OCI-LY7 (cell line): ENCODE data around the gene BICC1. TPM values are rescaled to one million over a fixed set of nuclear protein-coding genes. Genes with fewer than 3 reads are reported as not detected.

Experiments
- BruUV-seq: library from RNA; stranded (reverse); fragments of 400-500 nt; replicated peaks from 2 replicates; lab custom pipeline; 2021; lab: Mats Ljungman, UMichigan
- CTCF ChIA-PET: fragments of 300-600 bp; sonication (Branson Sonifier 250); formaldehyde crosslinking; loops from one replicate; lab custom pipeline; 2022; ENCODE audit warnings: antibody characterized with exemption; ENCODE audit not compliant: unreplicated experiment; lab: Charles Lee
- POLR2A ChIA-PET: fragments of 300-600 bp; sonication (Branson Sonifier 250); formaldehyde crosslinking; loops from one replicate; lab custom pipeline; 2022; ENCODE audit warnings: antibody characterized with exemption; lab: Charles Lee
- DNase-seq: peaks from one replicate; pipeline ENCODE4 v3.0.0-alpha.2; 2015; ENCODE audit warnings: low spot score
- H2AFZ ChIP-seq: fragments of 200-600 bp; sonication (generic), shearing (Covaris generic); 2 replicates; pipeline ENCODE4 v1.6.1; 2014; ENCODE audit warnings: mild to moderate bottlenecking, antibody characterized with exemption, low read length, moderate library complexity
- H3K27ac ChIP-seq: fragments of 200-600 bp; sonication (generic); 2 replicates; pipeline ENCODE4 v1.5.1; 2014; ENCODE audit warnings: mixed run types, low read depth, mild to moderate bottlenecking, moderate library complexity, low read length, inconsistent platforms; ENCODE audit not compliant: poor library complexity, severe bottlenecking
- H3K36me3 ChIP-seq: fragments of 200-600 bp; sonication (generic); 2 replicates; pipeline ENCODE4 v1.6.1; 2014; ENCODE audit warnings: mild to moderate bottlenecking, antibody characterized with exemption, low read length, moderate library complexity, mixed read lengths; ENCODE audit not compliant: insufficient read depth
- H3K4me1 ChIP-seq: fragments of 200-600 bp; sonication (generic); 2 replicates; pipeline ENCODE4 v1.5.1; 2014; ENCODE audit warnings: mild to moderate bottlenecking, low read length; ENCODE audit not compliant: insufficient read depth, poor library complexity, severe bottlenecking
- H3K4me2 ChIP-seq: fragments of 200-600 bp; sonication (generic); 2 replicates; pipeline ENCODE4 v1.6.1; 2014; ENCODE audit warnings: mild to moderate bottlenecking, low read length
- H3K4me3 ChIP-seq: fragments of 200-600 bp; sonication (generic); 2 replicates; pipeline ENCODE4 v1.5.1; 2014; ENCODE audit warnings: mild to moderate bottlenecking, low read depth, low read length; ENCODE audit not compliant: poor library complexity, severe bottlenecking
- H3K79me2 ChIP-seq: fragments of 200-600 bp; sonication (generic); 2 replicates; pipeline ENCODE4 v1.6.1; 2016; ENCODE audit warnings: low read depth, mild to moderate bottlenecking, low read length, moderate library complexity, mixed read lengths; ENCODE audit not compliant: insufficient read depth
- H3K9me2 ChIP-seq: fragments of 200-600 bp; sonication (generic); 2 replicates; pipeline ENCODE4 v1.6.1; 2016; ENCODE audit warnings: mild to moderate bottlenecking, low read length, mixed read lengths; ENCODE audit not compliant: insufficient read depth
- H3K9me3 ChIP-seq: fragments of 200-600 bp; sonication (generic); 2 replicates; pipeline ENCODE4 v1.6.1; 2014; ENCODE audit warnings: mild to moderate bottlenecking, mixed run types, low read length, mixed read lengths
- H4K20me1 ChIP-seq: fragments of 200-600 bp; sonication (generic); 2 replicates; pipeline ENCODE4 v1.6.1; 2014; ENCODE audit warnings: mild to moderate bottlenecking, antibody characterized with exemption, low read length, moderate library complexity, mixed read lengths; ENCODE audit not compliant: insufficient read depth
- EZH2phosphoT487 ChIP-seq: fragments of 200-600 bp; sonication (generic); IDR thresholded peaks from 2 replicates; pipeline ENCODE4 v1.6.1; 2018; ENCODE audit warnings: low read depth, borderline replicate concordance, mild to moderate bottlenecking, mixed run types, antibody characterized with exemption, low read length, moderate library complexity, mixed read lengths
- intact Hi-C: fragments of 100-400 bp; cut with micrococcal nuclease; formaldehyde crosslinking; loops from one replicate; pipeline ENCODE4 v1.10.0; 2022; ENCODE audit not compliant: unreplicated experiment
- total RNA-seq, 2 experiments: library from RNA; depleted of rRNA in 1 of 2; stranded (reverse); fragments of >200 nt in 1 of 2; shearing (Covaris generic) in 1 of 2; gene quantifications; 2 replicates each; pipeline ENCODE4 v1.2.3, GENCODE V29; 2014 to 2022
- TF ChIP-seq, protein P1 (sequence below): fragments of 200-600 bp; sonication (generic); conservative IDR thresholded peaks from 2 replicates; pipeline ENCODE4 v1.5.1; 2014; ENCODE audit warnings: mild to moderate bottlenecking, antibody characterized with exemption, low read length, moderate library complexity, mixed read lengths

Gene BICC1
- total RNA-seq, 2 experiments from 2014 or later: not detected

DNA sequence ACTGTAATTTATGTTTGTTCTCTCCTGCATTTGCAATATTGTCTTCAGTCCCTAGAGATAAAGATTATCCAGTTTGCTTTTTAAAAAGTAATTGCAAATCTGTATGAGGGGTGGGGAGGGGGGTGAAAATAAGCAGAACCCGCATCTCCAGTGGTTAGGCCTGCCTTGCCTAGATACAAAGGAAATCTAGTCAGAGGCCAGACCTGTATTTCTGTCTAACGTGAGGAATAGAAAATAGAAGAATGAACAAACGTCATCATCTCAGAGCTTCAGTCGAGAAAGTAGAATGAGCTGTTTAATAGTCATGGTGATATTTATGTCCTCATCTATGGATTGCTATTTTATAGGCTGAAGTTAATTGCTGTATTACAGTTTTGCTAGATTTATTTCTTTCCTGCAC is 284.2 kb downstream of the BICC1 start:
- no peak overlapping the region for H3K4me2 ChIP-seq

DNA sequence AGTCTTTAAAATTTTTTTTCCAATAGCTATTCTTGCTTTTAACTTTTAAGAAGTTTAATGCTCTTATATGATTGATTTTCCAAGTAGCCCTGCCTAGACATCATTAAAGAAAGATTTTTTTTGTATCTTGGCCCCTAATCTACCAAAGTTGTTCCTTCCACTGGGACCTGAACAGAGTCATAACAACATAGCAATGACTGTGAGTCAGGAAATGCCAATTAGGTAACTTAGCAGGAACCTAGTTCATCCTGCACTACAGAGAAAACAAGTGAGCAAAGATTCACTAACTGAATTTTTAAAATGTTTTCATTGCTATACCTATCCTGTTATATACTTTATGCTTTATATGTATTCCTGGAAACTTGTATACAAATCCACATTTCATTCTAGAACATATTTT is 284.7 kb downstream of the BICC1 start:
- Histone ChIP-seq H3K9me3 (no peaks in the 10 kb centered on the region), H3K4me1 (no peaks in the 10 kb centered on the region), H4K20me1 (no peaks in the 10 kb centered on the region), H3K4me3 (no peak overlapping the region), H3K79me2 (no peaks in the 10 kb centered on the region), H3K9me2 (no peaks in the 10 kb centered on the region), H3K27ac (no peak overlapping the region), H3K36me3 (no peaks in the 10 kb centered on the region), H2AFZ (no peak overlapping the region), H3K4me2 (no peak overlapping the region)
- BruUV-seq: no TSS peak
- no peak for TF ChIP-seq EZH2phosphoT487
- TF ChIP-seq, protein P1, sequence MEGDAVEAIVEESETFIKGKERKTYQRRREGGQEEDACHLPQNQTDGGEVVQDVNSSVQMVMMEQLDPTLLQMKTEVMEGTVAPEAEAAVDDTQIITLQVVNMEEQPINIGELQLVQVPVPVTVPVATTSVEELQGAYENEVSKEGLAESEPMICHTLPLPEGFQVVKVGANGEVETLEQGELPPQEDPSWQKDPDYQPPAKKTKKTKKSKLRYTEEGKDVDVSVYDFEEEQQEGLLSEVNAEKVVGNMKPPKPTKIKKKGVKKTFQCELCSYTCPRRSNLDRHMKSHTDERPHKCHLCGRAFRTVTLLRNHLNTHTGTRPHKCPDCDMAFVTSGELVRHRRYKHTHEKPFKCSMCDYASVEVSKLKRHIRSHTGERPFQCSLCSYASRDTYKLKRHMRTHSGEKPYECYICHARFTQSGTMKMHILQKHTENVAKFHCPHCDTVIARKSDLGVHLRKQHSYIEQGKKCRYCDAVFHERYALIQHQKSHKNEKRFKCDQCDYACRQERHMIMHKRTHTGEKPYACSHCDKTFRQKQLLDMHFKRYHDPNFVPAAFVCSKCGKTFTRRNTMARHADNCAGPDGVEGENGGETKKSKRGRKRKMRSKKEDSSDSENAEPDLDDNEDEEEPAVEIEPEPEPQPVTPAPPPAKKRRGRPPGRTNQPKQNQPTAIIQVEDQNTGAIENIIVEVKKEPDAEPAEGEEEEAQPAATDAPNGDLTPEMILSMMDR: no peak
- CTCF ChIA-PET: no interaction called here
- intact Hi-C loops: no loop called here
- POLR2A ChIA-PET: interaction anchor here (0.9 kb wide), 1 partner anchor 15 kb away, joined by 3 read pairs; no protein-coding TSS in a partner anchor
- no peak for DNase-seq

More for the DNA sequence above, 284.2 kb downstream of the BICC1 start:
- BruUV-seq: no TSS peak
- no peaks in the 10 kb centered on the region for H3K79me2 ChIP-seq
- H2AFZ ChIP-seq: no peak overlapping the region
- no peak overlapping the region for H3K4me3 ChIP-seq
- CTCF ChIA-PET: no interaction called here
- no peak for DNase-seq
- no peak for TF ChIP-seq EZH2phosphoT487
- TF ChIP-seq, protein P1: no peak
- no peaks in the 10 kb centered on the region for H3K36me3 ChIP-seq
- no peaks in the 10 kb centered on the region for H3K9me3 ChIP-seq
- no peaks in the 10 kb centered on the region for H3K4me1 ChIP-seq
- no peaks in the 10 kb centered on the region for H3K9me2 ChIP-seq
- intact Hi-C loops: no loop called here
- no peaks in the 10 kb centered on the region for H4K20me1 ChIP-seq
- POLR2A ChIA-PET: interaction anchor here (0.9 kb wide), 1 partner anchor 15 kb away, joined by 3 read pairs; no protein-coding TSS in a partner anchor
- H3K27ac ChIP-seq: no peak overlapping the region

DNA sequence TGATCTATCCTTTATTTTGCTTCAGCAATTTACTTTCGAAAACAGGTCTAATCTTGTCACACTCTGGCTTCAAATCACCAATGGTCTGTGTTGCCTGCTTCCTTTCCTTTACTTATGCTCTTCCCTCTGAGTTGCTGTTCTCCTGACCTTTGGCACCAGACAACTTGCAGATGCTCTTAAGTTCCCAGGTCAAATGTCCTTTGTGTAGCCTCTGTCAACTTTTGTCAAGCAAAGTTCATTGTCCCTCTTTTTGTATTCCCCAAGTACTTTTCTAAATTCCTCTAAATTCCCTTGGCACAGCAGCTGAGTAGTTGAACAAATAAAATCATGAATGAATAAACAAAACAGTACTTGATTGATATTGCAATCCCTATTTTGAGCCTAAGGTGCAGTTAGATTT is 289.4 kb downstream of the BICC1 start:
- Histone ChIP-seq H3K36me3 (no peaks in the 10 kb centered on the region), H4K20me1 (no peaks in the 10 kb centered on the region), H3K79me2 (no peaks in the 10 kb centered on the region), H2AFZ (no peak overlapping the region), H3K9me2 (no peaks in the 10 kb centered on the region), H3K4me3 (no peak overlapping the region), H3K4me2 (no peak overlapping the region), H3K4me1 (no peaks in the 10 kb centered on the region), H3K27ac (no peak overlapping the region), H3K9me3 (no peaks in the 10 kb centered on the region)
- no TSS peak for BruUV-seq
- CTCF ChIA-PET: no interaction called here
- POLR2A ChIA-PET: no interaction called here
- intact Hi-C loops: no loop called here
- no peak for TF ChIP-seq EZH2phosphoT487
- TF ChIP-seq, protein P1: no peak
- DNase-seq: no peak
